ENCODE data around the gene UBA1.

UBA1 gene

GRCh38 chrX:47198687-47199080, 5.1 kb downstream of the UBA1 start:
- no peak overlapping the region for H3K27ac ChIP-seq
- peaks cover 95% of the 10 kb centered on the region for H4K20me1 ChIP-seq
- H3K9ac ChIP-seq = no peak overlapping the region
- peaks cover 81% of the 10 kb centered on the region for H3K36me3 ChIP-seq
- H3K27me3 ChIP-seq = no peaks in the 10 kb centered on the region
- no peak for TF ChIP-seq Cebpa-rat (IDR thresholded peaks at IDR 0.05)
- no peaks in the 10 kb centered on the region for H3K9me3 ChIP-seq
- no peak overlapping the region for H3K4me2 ChIP-seq
- peaks cover 34% of the 10 kb centered on the region for H3K4me1 ChIP-seq
- no peak overlapping the region for H3K4me3 ChIP-seq

- no peak for TF ChIP-seq Cebpa-rat (IDR thresholded peaks at IDR 0.05)
- peaks cover 100% of the 10 kb centered on the region for H4K20me1 ChIP-seq
- H3K27ac ChIP-seq = no peak overlapping the region
- H3K4me3 ChIP-seq = no peak overlapping the region
- peaks cover 87% of the 10 kb centered on the region for H3K36me3 ChIP-seq
- no peaks in the 10 kb centered on the region for H3K27me3 ChIP-seq
- H3K9me3 ChIP-seq = no peaks in the 10 kb centered on the region
- no peak overlapping the region for H3K4me2 ChIP-seq
- H3K9ac ChIP-seq = no peak overlapping the region
- H3K4me1 ChIP-seq = peaks cover 33% of the 10 kb centered on the region
These were observed 5.7 kb downstream of the UBA1 start for GRCh38 chrX:47199286-47199685.

DNA sequence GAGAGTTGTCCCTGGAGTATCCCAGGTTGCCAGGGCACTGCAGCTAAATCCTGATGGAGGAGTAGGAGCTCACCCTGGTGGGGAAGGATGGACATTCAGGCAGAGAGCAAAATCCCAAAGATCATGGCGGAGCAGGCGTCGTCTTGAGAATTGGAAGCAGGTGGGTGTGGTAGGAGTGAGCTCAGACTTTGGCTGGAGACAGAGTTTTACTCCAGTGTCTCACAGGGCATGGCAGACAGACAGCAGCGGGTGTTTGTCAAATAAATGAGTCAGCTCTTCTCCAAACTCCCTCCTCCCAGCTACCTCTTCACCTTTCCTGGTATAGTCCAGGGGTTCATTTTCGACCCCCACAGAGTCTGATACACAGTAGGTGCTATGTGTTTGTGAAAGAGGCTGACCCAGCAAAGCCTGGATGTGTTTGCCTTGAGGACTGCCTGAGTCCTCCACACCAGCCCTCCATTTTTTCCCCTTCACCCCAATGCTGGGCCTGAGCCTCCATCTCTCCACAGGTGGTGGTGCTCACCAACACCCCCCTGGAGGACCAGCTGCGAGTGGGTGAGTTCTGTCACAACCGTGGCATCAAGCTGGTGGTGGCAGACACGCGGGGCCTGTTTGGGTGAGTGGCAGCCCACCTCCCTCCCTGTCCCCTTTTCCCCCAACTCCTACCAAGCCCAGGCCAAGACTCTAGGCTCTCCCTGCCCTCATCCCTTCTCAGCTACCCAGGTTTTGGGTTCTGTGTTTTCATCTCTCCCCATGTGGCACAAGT, 6.9 kb downstream of the UBA1 start:
- Histone ChIP-seq H3K4me1 (peaks cover 20% of the 10 kb centered on the region), H3K4me3 (no peak overlapping the region), H3K27ac (no peak overlapping the region), H4K20me1 (peaks cover 100% of the 10 kb centered on the region), H3K4me2 (no peak overlapping the region), H3K9me3 (no peaks in the 10 kb centered on the region), H3K9ac (no peak overlapping the region), H3K27me3 (no peaks in the 10 kb centered on the region), H3K36me3 (peaks cover 100% of the 10 kb centered on the region)
- TF ChIP-seq Cebpa-rat (IDR thresholded peaks at IDR 0.05) = no peak

DNA sequence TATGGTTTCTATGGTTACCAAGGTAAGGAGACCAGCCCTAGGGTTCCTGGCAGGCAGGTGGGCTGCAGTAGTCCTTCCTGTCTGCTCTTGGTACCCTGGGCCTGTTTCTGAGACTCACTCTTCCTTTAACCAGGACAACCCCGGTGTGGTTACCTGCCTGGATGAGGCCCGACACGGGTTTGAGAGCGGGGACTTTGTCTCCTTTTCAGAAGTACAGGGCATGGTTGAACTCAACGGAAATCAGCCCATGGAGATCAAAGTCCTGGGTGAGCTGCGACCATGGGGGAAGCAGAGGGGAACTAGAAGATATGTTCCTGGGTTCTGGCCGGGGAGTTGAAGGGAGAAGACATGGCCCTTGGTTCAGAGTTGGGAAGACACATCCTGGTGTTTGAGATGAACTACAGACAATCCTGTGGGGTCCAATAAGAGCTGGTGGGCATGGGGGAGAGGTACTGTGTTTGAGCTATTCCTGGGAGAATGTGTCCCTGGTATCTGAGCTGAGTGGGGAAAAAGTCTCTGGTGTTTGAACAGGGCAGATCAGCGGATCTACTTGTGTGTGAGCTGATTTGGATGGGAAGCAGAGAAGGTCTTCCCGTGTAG, 7.8 kb downstream of the UBA1 start:
- Histone ChIP-seq H3K36me3 (peaks cover 100% of the 10 kb centered on the region), H4K20me1 (peaks cover 100% of the 10 kb centered on the region), H3K27ac (no peak overlapping the region)

GRCh38 chrX:47202316-47202715, 8.7 kb downstream of the UBA1 start:
- H3K4me3 ChIP-seq = no peak overlapping the region
- no peak overlapping the region for H3K27ac ChIP-seq
- H3K4me1 ChIP-seq = peaks cover 3% of the 10 kb centered on the region; the same call in 1 of the 2 replicates
- no peaks in the 10 kb centered on the region for H3K9me3 ChIP-seq
- no peak overlapping the region for H3K4me2 ChIP-seq
- H4K20me1 ChIP-seq = peaks cover 100% of the 10 kb centered on the region
- TF ChIP-seq Cebpa-rat (IDR thresholded peaks at IDR 0.05) = no peak
- H3K9ac ChIP-seq = no peak overlapping the region
- peaks cover 100% of the 10 kb centered on the region for H3K36me3 ChIP-seq
- H3K27me3 ChIP-seq = no peaks in the 10 kb centered on the region

More for the DNA sequence above, 7.8 kb downstream of the UBA1 start:
- Histone ChIP-seq H3K9me3 (no peaks in the 10 kb centered on the region), H3K27me3 (no peaks in the 10 kb centered on the region), H3K4me3 (no peak overlapping the region), H3K4me2 (no peak overlapping the region), H3K9ac (no peak overlapping the region), H3K4me1 (peaks cover 11% of the 10 kb centered on the region)
- TF ChIP-seq Cebpa-rat (IDR thresholded peaks at IDR 0.05) = no peak

GRCh38 chrX:47202877-47203276, 9.2 kb downstream of the UBA1 start:
- TF ChIP-seq Cebpa-rat (IDR thresholded peaks at IDR 0.05) = no peak
- Histone ChIP-seq H3K36me3 (peaks cover 100% of the 10 kb centered on the region), H3K9ac (no peak overlapping the region), H3K27me3 (no peaks in the 10 kb centered on the region), H3K9me3 (no peaks in the 10 kb centered on the region), H4K20me1 (peaks cover 100% of the 10 kb centered on the region), H3K27ac (no peak overlapping the region), H3K4me2 (no peak overlapping the region), H3K4me1 (no peaks in the 10 kb centered on the region), H3K4me3 (no peak overlapping the region)

DNA sequence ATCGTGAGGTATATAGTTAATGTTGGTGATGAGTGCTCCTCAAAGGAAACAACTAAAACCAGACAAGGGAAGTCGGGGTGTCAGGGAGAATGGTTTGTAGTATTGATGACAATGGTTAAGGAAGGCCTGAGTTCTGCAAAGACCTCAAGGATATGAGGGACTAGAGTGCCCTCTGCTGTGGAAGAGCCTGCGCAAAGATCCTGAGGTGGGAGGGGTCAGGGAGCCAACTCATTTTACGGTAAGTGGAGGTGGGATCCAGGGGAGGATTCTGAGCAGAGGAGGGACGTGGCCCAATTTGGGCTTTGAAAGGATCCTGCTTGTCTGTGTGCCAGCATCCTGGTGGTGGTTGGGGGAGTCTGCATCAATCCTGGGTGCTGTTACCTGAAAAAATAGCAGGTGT, 11.3 kb downstream of the UBA1 start:
- TF ChIP-seq Cebpa-rat (IDR thresholded peaks at IDR 0.05) = no peak
- H3K27ac ChIP-seq = no peak overlapping the region
- H3K36me3 ChIP-seq = peaks cover 100% of the 10 kb centered on the region

DNA sequence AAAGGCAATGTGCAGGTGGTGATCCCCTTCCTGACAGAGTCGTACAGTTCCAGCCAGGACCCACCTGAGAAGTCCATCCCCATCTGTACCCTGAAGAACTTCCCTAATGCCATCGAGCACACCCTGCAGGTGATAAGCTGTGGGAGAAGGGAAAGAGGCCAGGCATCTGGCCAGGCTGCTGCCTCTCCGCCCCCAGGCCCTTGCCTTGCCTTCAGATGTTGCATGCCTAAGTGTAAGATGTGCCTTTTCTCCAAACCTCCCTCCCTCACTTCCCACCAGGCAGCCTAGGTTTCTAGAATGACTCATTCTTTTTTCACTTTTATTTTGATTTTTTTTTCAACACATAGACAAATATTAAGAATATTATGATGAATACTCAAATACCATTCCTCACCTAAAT, 12.7 kb downstream of the UBA1 start:
- Histone ChIP-seq H3K36me3 (peaks cover 100% of the 10 kb centered on the region), H3K4me2 (no peak overlapping the region), H3K4me3 (no peak overlapping the region), H3K4me1 (no peaks in the 10 kb centered on the region), H3K9me3 (no peaks in the 10 kb centered on the region), H3K27ac (no peak overlapping the region), H4K20me1 (peaks cover 100% of the 10 kb centered on the region), H3K9ac (no peak overlapping the region), H3K27me3 (no peaks in the 10 kb centered on the region; the same call in 1 of the 2 replicates)
- TF ChIP-seq Cebpa-rat (IDR thresholded peaks at IDR 0.05) = no peak

More for the DNA sequence above, 11.3 kb downstream of the UBA1 start:
- Histone ChIP-seq H4K20me1 (peaks cover 100% of the 10 kb centered on the region), H3K9ac (no peak overlapping the region), H3K4me3 (no peak overlapping the region), H3K4me2 (no peak overlapping the region), H3K9me3 (no peaks in the 10 kb centered on the region), H3K27me3 (no peaks in the 10 kb centered on the region), H3K4me1 (no peaks in the 10 kb centered on the region)

DNA sequence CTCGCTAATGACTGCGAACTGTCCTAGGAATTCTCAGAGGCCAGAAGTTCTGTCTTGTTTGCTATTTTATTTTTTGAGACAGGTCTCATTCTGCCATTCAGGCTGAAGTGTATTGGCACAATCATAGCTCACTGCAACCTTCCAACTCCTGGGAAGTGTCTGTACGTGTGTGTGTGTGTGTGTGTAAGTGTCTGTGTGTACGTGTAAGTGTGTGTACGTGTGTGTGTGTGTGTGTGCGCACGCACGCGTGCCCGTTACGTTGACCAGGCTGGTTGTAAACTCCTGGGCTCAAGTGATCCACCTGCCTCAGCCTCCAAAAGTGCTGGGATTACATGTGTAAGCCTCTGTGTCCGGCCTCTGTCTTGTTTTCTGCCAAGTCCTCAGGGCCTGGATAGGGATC, 14.5 kb downstream of the UBA1 start:
- Histone ChIP-seq H3K4me2 (no peak overlapping the region), H3K4me3 (no peak overlapping the region), H3K9me3 (no peaks in the 10 kb centered on the region), H3K27ac (no peak overlapping the region), H3K27me3 (peaks cover 2% of the 10 kb centered on the region; the same call in 1 of the 2 replicates), H3K9ac (no peak overlapping the region), H3K4me1 (no peaks in the 10 kb centered on the region), H4K20me1 (peaks cover 100% of the 10 kb centered on the region), H3K36me3 (peaks cover 100% of the 10 kb centered on the region)
- no peak for TF ChIP-seq Cebpa-rat (IDR thresholded peaks at IDR 0.05)

DNA sequence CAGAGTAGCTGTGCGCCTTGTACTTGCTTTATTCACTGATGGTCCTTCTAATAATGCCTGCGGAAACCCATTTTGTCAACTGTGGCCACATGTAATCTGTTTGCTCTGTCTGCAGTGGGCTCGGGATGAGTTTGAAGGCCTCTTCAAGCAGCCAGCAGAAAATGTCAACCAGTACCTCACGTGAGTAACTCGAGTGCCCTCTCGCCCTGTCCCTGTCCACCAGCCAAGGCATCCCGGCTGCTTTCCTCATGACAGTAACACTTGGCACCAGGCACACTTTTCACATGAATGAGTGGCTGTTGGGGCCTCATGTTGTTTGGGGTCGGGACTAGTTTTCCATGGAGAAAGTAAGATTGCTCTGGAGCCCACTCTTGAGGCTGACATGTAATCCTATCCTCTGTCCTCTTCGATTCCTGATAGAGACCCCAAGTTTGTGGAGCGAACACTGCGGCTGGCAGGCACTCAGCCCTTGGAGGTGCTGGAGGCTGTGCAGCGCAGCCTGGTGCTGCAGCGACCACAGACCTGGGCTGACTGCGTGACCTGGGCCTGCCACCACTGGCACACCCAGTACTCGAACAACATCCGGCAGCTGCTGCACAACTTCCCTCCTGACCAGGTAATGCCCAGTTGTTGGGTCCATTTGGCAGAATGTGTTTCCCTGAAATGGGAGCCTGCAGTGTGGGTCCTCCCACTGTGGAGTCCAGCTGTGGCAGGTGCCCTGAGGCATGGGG, 16.0 kb downstream of the UBA1 start:
- H3K9ac ChIP-seq = no peak overlapping the region
- TF ChIP-seq Cebpa-rat (IDR thresholded peaks at IDR 0.05) = no peak
- no peaks in the 10 kb centered on the region for H3K9me3 ChIP-seq
- H4K20me1 ChIP-seq = peaks cover 100% of the 10 kb centered on the region
- no peak overlapping the region for H3K4me3 ChIP-seq
- H3K27me3 ChIP-seq = peaks cover 3% of the 10 kb centered on the region; the same call in 1 of the 2 replicates
- H3K36me3 ChIP-seq = peaks cover 100% of the 10 kb centered on the region
- H3K27ac ChIP-seq = no peak overlapping the region
- H3K4me1 ChIP-seq = no peaks in the 10 kb centered on the region
- H3K4me2 ChIP-seq = no peak overlapping the region
